IMR-90 (cell line): ENCODE data around the gene IGHMBP2. TPM values are rescaled to one million over a fixed set of nuclear protein-coding genes. Genes with fewer than 3 reads are reported as not detected.

ENCODE experiments used
- ATAC-seq: fragments of 200-7000 bp; cut with Tn5 transposase; 2 replicates; pipeline ENCODE4 v1.9.1; 2020; ENCODE audit warnings: low read depth, mild to moderate bottlenecking, moderate library complexity
- BruUV-seq: library from RNA; stranded (reverse); fragments of 400-500 nt; replicated peaks from 2 replicates; lab custom pipeline; 2021; lab: Mats Ljungman, UMichigan
- CTCF ChIA-PET: fragments of 300-600 bp; formaldehyde crosslinking; extraction: SDS; loops from one replicate; lab custom pipeline; 2021; ENCODE audit warnings: antibody characterized with exemption; lab: Yijun Ruan, JAX
- POLR2A ChIA-PET: fragments of 300-600 bp; sonication (Branson Sonifier 250); formaldehyde crosslinking; loops from one replicate; lab custom pipeline; 2022; ENCODE audit warnings: antibody characterized with exemption; ENCODE audit not compliant: unreplicated experiment; lab: Charles Lee
- DNase-seq: peaks from one replicate; pipeline ENCODE4 v3.0.0; 2013
- H2AFZ ChIP-seq: replicated peaks from 2 replicates; pipeline ENCODE3; 2013; ENCODE audit warnings: low read length, mild to moderate bottlenecking; ENCODE audit not compliant: poor library complexity
- H2AK5ac ChIP-seq: 2 replicates; pipeline ENCODE4 v1.6.1; 2013; ENCODE audit warnings: low read depth, low read length, inconsistent platforms
- H2AK9ac ChIP-seq: replicated peaks from 2 replicates; pipeline ENCODE3; 2013; ENCODE audit warnings: mild to moderate bottlenecking, low read depth, low read length, moderate library complexity; ENCODE audit not compliant: poor library complexity
- H2BK120ac ChIP-seq: 2 replicates; pipeline ENCODE4 v1.6.1; 2013; ENCODE audit warnings: low read depth, low read length, inconsistent platforms
- H2BK15ac ChIP-seq: 3 replicates; pipeline ENCODE4 v1.6.1; 2013; ENCODE audit warnings: low read depth, low read length, inconsistent platforms
- H2BK20ac ChIP-seq: 2 replicates; pipeline ENCODE4 v1.6.1; 2013; ENCODE audit warnings: low read depth, mild to moderate bottlenecking, inconsistent platforms, low read length, moderate library complexity
- H2BK5ac ChIP-seq: 2 replicates; pipeline ENCODE4 v1.6.1; 2013; ENCODE audit warnings: mild to moderate bottlenecking, low read depth, low read length, inconsistent platforms; ENCODE audit not compliant: poor library complexity, severe bottlenecking
- H3K14ac ChIP-seq: replicated peaks from 2 replicates; pipeline ENCODE4 v1.6.1; 2013; ENCODE audit warnings: low read depth, low read length, inconsistent platforms
- H3K18ac ChIP-seq: 2 replicates; pipeline ENCODE4 v1.6.1; 2013; ENCODE audit warnings: low read depth, low read length, control low read depth
- H3K23ac ChIP-seq: 2 replicates; pipeline ENCODE4 v1.6.1; 2013; ENCODE audit warnings: low read depth, low read length, inconsistent platforms
- H3K27ac ChIP-seq: 2 replicates; pipeline ENCODE4 v1.5.1; 2013; ENCODE audit warnings: mild to moderate bottlenecking, control low read depth, low read length; ENCODE audit not compliant: insufficient read depth
- H3K27me3 ChIP-seq: 2 replicates; pipeline ENCODE4 v1.6.1; 2013; ENCODE audit warnings: low read length; ENCODE audit not compliant: control insufficient read depth, insufficient read depth
- H3K36me3 ChIP-seq: 2 replicates; pipeline ENCODE4 v1.6.1; 2013; ENCODE audit warnings: low read length, mixed read lengths; ENCODE audit not compliant: control insufficient read depth, insufficient read depth
- H3K4ac ChIP-seq: 2 replicates; pipeline ENCODE4 v1.6.1; 2013; ENCODE audit warnings: low read depth, low read length, inconsistent platforms
- H3K4me1 ChIP-seq: 2 replicates; pipeline ENCODE4 v1.6.1; 2013; ENCODE audit warnings: low read length, mixed read lengths; ENCODE audit not compliant: control insufficient read depth, insufficient read depth
- H3K4me2 ChIP-seq: 2 replicates; pipeline ENCODE4 v1.6.1; 2013; ENCODE audit warnings: low read depth, mild to moderate bottlenecking, control low read depth, low read length, moderate library complexity
- H3K4me3 ChIP-seq: 2 replicates; pipeline ENCODE4 v1.5.1; 2013; ENCODE audit warnings: low read depth, mild to moderate bottlenecking, control low read depth, low read length, moderate library complexity; ENCODE audit not compliant: insufficient read depth
- H3K56ac ChIP-seq: 2 replicates; pipeline ENCODE4 v1.6.1; 2013; ENCODE audit warnings: low read length, inconsistent platforms; ENCODE audit not compliant: insufficient read depth; ENCODE audit errors: extremely low read depth
- H3K79me1 ChIP-seq, 2 experiments: 2 replicates each; pipeline ENCODE4 v1.6.1; 2013; ENCODE audit warnings: low read length in 2 of 2, inconsistent platforms in 1 of 2, low read depth in 1 of 2
- H3K9ac ChIP-seq: 2 replicates; pipeline ENCODE4 v1.6.1; 2013; ENCODE audit warnings: low read depth, low read length, control low read depth
- H3K9me1 ChIP-seq: 2 replicates; pipeline ENCODE4 v1.6.1; 2013; ENCODE audit warnings: low read length, inconsistent platforms; ENCODE audit not compliant: insufficient read depth
- H3K9me3 ChIP-seq: 2 replicates; pipeline ENCODE4 v1.6.1; 2013; ENCODE audit warnings: low read length; ENCODE audit not compliant: control insufficient read depth, insufficient read depth
- H4K20me1 ChIP-seq: 2 replicates; pipeline ENCODE4 v1.6.1; 2013; ENCODE audit warnings: low read length, inconsistent platforms; ENCODE audit not compliant: insufficient read depth
- H4K5ac ChIP-seq: 2 replicates; pipeline ENCODE4 v1.6.1; 2013; ENCODE audit warnings: mild to moderate bottlenecking, low read depth, low read length, control low read depth
- H4K8ac ChIP-seq, 2 experiments: 2 replicates each; pipeline ENCODE4 v1.6.1; 2013; ENCODE audit warnings: low read depth in 2 of 2, low read length in 2 of 2, control low read depth in 1 of 2, inconsistent platforms in 1 of 2
- H4K91ac ChIP-seq: 2 replicates; pipeline ENCODE4 v1.6.1; 2013; ENCODE audit warnings: low read depth, low read length, inconsistent platforms; ENCODE audit not compliant: insufficient read depth
- BHLHE40 ChIP-seq: fragments of 150-350 bp; IDR thresholded peaks from 2 replicates; pipeline ENCODE4 v1.6.1; 2016; ENCODE audit warnings: mild to moderate bottlenecking, low read depth, low read length
- CEBPB ChIP-seq: IDR thresholded peaks from 2 replicates; pipeline ENCODE4 v1.6.1; 2012; ENCODE audit warnings: low read depth, low read length, improper control_type of control experiment
- CHD1 ChIP-seq: IDR thresholded peaks from 2 replicates; pipeline ENCODE4 v1.6.1; 2012; ENCODE audit warnings: low read depth, low read length, improper control_type of control experiment
- CTCF ChIP-seq: conservative IDR thresholded peaks from 2 replicates; pipeline ENCODE4 v1.5.1; 2012; ENCODE audit warnings: mild to moderate bottlenecking, low read depth, low read length, improper control_type of control experiment
- FOS ChIP-seq: fragments of 150-350 bp; IDR thresholded peaks from 2 replicates; pipeline ENCODE4 v1.6.1; 2016; ENCODE audit warnings: low read depth, low read length
- MAFK ChIP-seq: IDR thresholded peaks from 2 replicates; pipeline ENCODE4 v1.6.1; 2012; ENCODE audit warnings: low read depth, low read length, improper control_type of control experiment
- MAZ ChIP-seq: IDR thresholded peaks from 2 replicates; pipeline ENCODE4 v1.6.1; 2012; ENCODE audit warnings: low read depth, mild to moderate bottlenecking, low read length, improper control_type of control experiment, moderate library complexity, borderline replicate concordance
- MXI1 ChIP-seq: IDR thresholded peaks from 2 replicates; pipeline ENCODE4 v1.6.1; 2012; ENCODE audit warnings: low read depth, mild to moderate bottlenecking, low read length, moderate library complexity, borderline replicate concordance
- NFE2L2 ChIP-seq: fragments of 150-350 bp; IDR thresholded peaks from 2 replicates; pipeline ENCODE4 v1.6.1; 2016; ENCODE audit warnings: low read depth, mild to moderate bottlenecking, low read length
- POLR2A ChIP-seq: IDR thresholded peaks from 2 replicates; pipeline ENCODE4 v1.6.1; 2012; ENCODE audit warnings: mild to moderate bottlenecking, low read depth, low read length
- RAD21 ChIP-seq: IDR thresholded peaks from 2 replicates; pipeline ENCODE4 v1.6.1; 2012; ENCODE audit warnings: low read length, improper control_type of control experiment
- RCOR1 ChIP-seq: IDR thresholded peaks from 2 replicates; pipeline ENCODE4 v1.6.1; 2012; ENCODE audit warnings: mild to moderate bottlenecking, low read length, improper control_type of control experiment; ENCODE audit not compliant: insufficient replicate concordance
- RFX5 ChIP-seq: IDR thresholded peaks from 2 replicates; pipeline ENCODE4 v1.8.0; 2012; ENCODE audit warnings: low read depth, mild to moderate bottlenecking, low read length, moderate library complexity
- SMC3 ChIP-seq: fragments of 150-350 bp; IDR thresholded peaks from 2 replicates; pipeline ENCODE4 v1.6.1; 2016; ENCODE audit warnings: low read depth, mild to moderate bottlenecking, antibody characterized with exemption, low read length, moderate library complexity
- USF2 ChIP-seq: fragments of 150-350 bp; IDR thresholded peaks from 2 replicates; pipeline ENCODE4 v1.6.1; 2017; ENCODE audit warnings: mild to moderate bottlenecking, antibody characterized with exemption, low read length, low read depth
- WGBS, 2 experiments: methylation state at CpG; one replicate each; pipeline versions ENCODE4 v1.1.5 to v1.1.7; 2013; ENCODE audit warnings: missing lambda C conversion rate in 2 of 2; ENCODE audit not compliant: insufficient read length in 1 of 2; ENCODE audit errors: extremely low coverage in 2 of 2; 5-methylcytosine and 5-hydroxymethylcytosine counted together
- dilution Hi-C: fragments of 300-500 bp; cut with HindIII; formaldehyde crosslinking; loops from one replicate; pipeline ENCODE4 v1.14.3; 2018; ENCODE audit warnings: low sequenced_read_pairs; ENCODE audit not compliant: unreplicated experiment
- in situ Hi-C: fragments of 300-500 bp; cut with MboI; formaldehyde crosslinking; loops from 3 replicates; pipeline ENCODE4 v1.14.3; 2019; ENCODE audit warnings: low sequenced_read_pairs, inconsistent platforms, mixed read lengths
- intact Hi-C: fragments of 100-400 bp; cut with micrococcal nuclease; formaldehyde crosslinking; loops from 2 replicates; pipeline ENCODE4 v1.10.0; 2022
- polyA plus RNA-seq, 3 experiments: library from polyadenylated mRNA; depleted of rRNA; stranded (reverse); fragments of >200 nt; gene quantifications; 2 replicates each; pipeline ENCODE4 v1.2.3, GENCODE V29; 2012; ENCODE audit warnings: low replicate concordance in 1 of 3
- total RNA-seq: library from RNA; depleted of rRNA; stranded (reverse); fragments of >200 nt; gene quantifications from 2 replicates; pipeline ENCODE4 v1.2.3, GENCODE V29; 2012
- TF ChIP-seq, protein P1 (sequence below): fragments of 150-350 bp; IDR thresholded peaks from 2 replicates; pipeline ENCODE4 v1.6.1; 2016; ENCODE audit warnings: low read depth, mild to moderate bottlenecking, low read length, moderate library complexity, borderline replicate concordance

Gene IGHMBP2
- total and polyA plus RNA-seq, 2 of the 4 experiments (the other 2 are of a cell fraction) = 4.5 to 11.1 TPM

GRCh38 chr11:68978626-68978930 is 74.9 kb downstream of the IGHMBP2 start:
- Histone ChIP-seq H4K5ac (no peak overlapping the region), H3K79me1 (no peaks in the 10 kb centered on the region), H3K27ac (no peak overlapping the region), H2BK15ac (no peak overlapping the region), H3K4ac (no peak overlapping the region), H3K4me2 (no peak overlapping the region), H4K20me1 (no peaks in the 10 kb centered on the region), H4K8ac (no peak overlapping the region), H2BK120ac (no peak overlapping the region), H3K9me3 (no peaks in the 10 kb centered on the region), H3K4me1 (peaks cover 2% of the 10 kb centered on the region; the same call in 1 of the 2 replicates), H3K27me3 (peaks cover 40% of the 10 kb centered on the region), H3K14ac (no peak overlapping the region), H3K4me3 (no peak overlapping the region), H3K36me3 (no peaks in the 10 kb centered on the region), H2BK5ac (no peak overlapping the region), H2AK9ac (no peak overlapping the region), H3K23ac (no peak overlapping the region), H3K18ac (no peak overlapping the region), H3K9ac (no peak overlapping the region), H4K91ac (no peak overlapping the region), H2AK5ac (no peak overlapping the region), H2AFZ (peak overlapping the region; percentile 72), H3K56ac (no peak overlapping the region), H3K9me1 (no peaks in the 10 kb centered on the region), H2BK20ac (no peak overlapping the region)
- BruUV-seq = no TSS peak
- intact Hi-C loops = no loop called here
- ATAC-seq (no peak), DNase-seq (no peak)
- POLR2A ChIA-PET = no interaction called here
- dilution Hi-C loops = no loop called here
- WGBS, 2 experiments = 40% methylated on average over 1 of the region's 5 CpGs; no CpG with 5 or more reads in 1 of the 2 experiments
- no peak for TF ChIP-seq NFE2L2
- no peak for TF ChIP-seq RAD21
- TF ChIP-seq, protein P1, sequence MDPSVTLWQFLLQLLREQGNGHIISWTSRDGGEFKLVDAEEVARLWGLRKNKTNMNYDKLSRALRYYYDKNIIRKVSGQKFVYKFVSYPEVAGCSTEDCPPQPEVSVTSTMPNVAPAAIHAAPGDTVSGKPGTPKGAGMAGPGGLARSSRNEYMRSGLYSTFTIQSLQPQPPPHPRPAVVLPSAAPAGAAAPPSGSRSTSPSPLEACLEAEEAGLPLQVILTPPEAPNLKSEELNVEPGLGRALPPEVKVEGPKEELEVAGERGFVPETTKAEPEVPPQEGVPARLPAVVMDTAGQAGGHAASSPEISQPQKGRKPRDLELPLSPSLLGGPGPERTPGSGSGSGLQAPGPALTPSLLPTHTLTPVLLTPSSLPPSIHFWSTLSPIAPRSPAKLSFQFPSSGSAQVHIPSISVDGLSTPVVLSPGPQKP = no peak
- TF ChIP-seq USF2 = no peak
- no peak for TF ChIP-seq SMC3
- TF ChIP-seq BHLHE40 = no peak
- TF ChIP-seq RFX5 = no peak
- TF ChIP-seq CTCF = no peak
- no peak for TF ChIP-seq FOS
- no peak for TF ChIP-seq MAFK
- TF ChIP-seq MXI1 = no peak
- no peak for TF ChIP-seq CHD1
- no peak for TF ChIP-seq MAZ
- no peak for TF ChIP-seq CEBPB
- no peak for TF ChIP-seq RCOR1
- no peak for TF ChIP-seq POLR2A
- in situ Hi-C loops = no loop called here
- CTCF ChIA-PET = no interaction called here
